Esophagus squamous epithelium (tissue), 5 donors: Measurements from ENCODE around the gene KANTR. TPM values are rescaled to one million over a fixed set of nuclear protein-coding genes. Genes with fewer than 3 reads are reported as not detected.

Source experiments
- DNase-seq: peaks from one replicate; lab custom pipeline; 2025; lab: John Stamatoyannopoulos, UW
- H3K27ac ChIP-seq, 4 donors: fragments of 200-600 bp; sonication (generic); one replicate each; pipeline ENCODE4 v1.5.1; 2016 to 2019; ENCODE audit warnings: mild to moderate bottlenecking in 1 of 4
- H3K27me3 ChIP-seq, 4 donors: fragments of 200-600 bp; sonication (generic); 1 replicate in 3 of 4; 2 replicates in 1 of 4; pipeline versions ENCODE4 v1.5.1 to v1.6.0; 2017 to 2021; ENCODE audit warnings: antibody characterized with exemption in 1 of 4
- H3K36me3 ChIP-seq, 3 donors: fragments of 200-600 bp; sonication (generic); one replicate each; pipeline ENCODE4 v1.5.1; 2016 to 2019
- H3K4me1 ChIP-seq, 3 donors: fragments of 200-600 bp; sonication (generic); one replicate each; pipeline ENCODE4 v1.5.1; 2017 to 2019
- H3K4me3 ChIP-seq, 4 donors: fragments of 200-600 bp; sonication (generic); 1 replicate in 3 of 4; 2 replicates in 1 of 4; pipeline ENCODE4 v1.5.1; 2016 to 2019; ENCODE audit warnings: mild to moderate bottlenecking in 2 of 4, moderate library complexity in 1 of 4
- H3K9me3 ChIP-seq, 3 donors: fragments of 200-600 bp; sonication (generic); one replicate each; pipeline ENCODE4 v1.5.1; 2016 to 2019
- CTCF ChIP-seq, 6 experiments: fragments of 450-650 bp in 4 of 6; fragments of 200-600 bp in 2 of 6; sonication (generic) in 2 of 6; IDR thresholded peaks; one replicate each; pipeline ENCODE4 v1.5.1; 2016 to 2019; ENCODE audit warnings: antibody characterized with exemption in 6 of 6, mild to moderate bottlenecking in 4 of 6, moderate library complexity in 4 of 6
- POLR2A ChIP-seq, 4 donors: fragments of 450-650 bp; IDR thresholded peaks; one replicate each; pipeline ENCODE4 v1.6.1; 2017; ENCODE audit warnings: antibody characterized with exemption in 4 of 4, mild to moderate bottlenecking in 4 of 4, moderate library complexity in 3 of 4
- WGBS, 2 donors: methylation state at CpG; one replicate each; pipeline ENCODE4 v1.1.5; 2018; 5-methylcytosine and 5-hydroxymethylcytosine counted together
- intact Hi-C: fragments of 100-400 bp; cut with DNase I; formaldehyde crosslinking; loops from one replicate; pipeline ENCODE4 v1.15.0; 2022
- total RNA-seq, 4 donors: library from RNA; depleted of rRNA; stranded (reverse); fragments of >200 nt; gene quantifications; one replicate each; pipeline ENCODE4 v1.1.0, GENCODE V29; 2016
- donor health status: DM: yes; HTN: yes; CAD: no.

The KANTR gene
- total RNA-seq, 4 donors from 2014 or later, result 3.5 to 15.6 (median 5.3) TPM

- H3K4me3 ChIP-seq, result no peak overlapping the region
- H3K27me3 ChIP-seq, result no peaks in the 10 kb centered on the region
- peak overlapping the region in 3 of 4 donors; percentile 41 to 93 (median 86) for H3K27ac ChIP-seq
- no peak for TF ChIP-seq CTCF (IDR thresholded peaks at IDR 0.05)
- no peak for TF ChIP-seq POLR2A (IDR thresholded peaks at IDR 0.05)
- DNase-seq, result no peak
- intact Hi-C loops, result no loop called here
- WGBS, 2 donors, result 80% methylated on average over 7 to 17 of the region's 17 CpGs
- H3K4me1 ChIP-seq, result peaks cover 0 to 62% (median 3%) of the 10 kb centered on the region in 3 donors
- no peaks in the 10 kb centered on the region for H3K9me3 ChIP-seq
- H3K36me3 ChIP-seq, result peaks cover 0 to 26% (median 0%) of the 10 kb centered on the region in 3 donors
These were observed 8.2 kb upstream of the KANTR start for GRCh38 chrX:53085661-53086229.

- H3K9me3 ChIP-seq, result no peaks in the 10 kb centered on the region
- no peak for TF ChIP-seq CTCF (IDR thresholded peaks at IDR 0.05)
- TF ChIP-seq POLR2A (IDR thresholded peaks at IDR 0.05), result no peak
- H3K27me3 ChIP-seq, result no peaks in the 10 kb centered on the region
- 33 to 49% methylated on average over 5 to 6 of the region's 6 CpGs for WGBS, 2 donors
- no peak for DNase-seq
- peak overlapping the region in 3 of 4 donors; percentile 86 to 93 (median 88) for H3K27ac ChIP-seq
- intact Hi-C loops, result no loop called here
- peaks cover 0 to 62% (median 3%) of the 10 kb centered on the region in 3 donors for H3K4me1 ChIP-seq
- peaks cover 0 to 26% (median 0%) of the 10 kb centered on the region in 3 donors for H3K36me3 ChIP-seq
- H3K4me3 ChIP-seq, result peak overlapping the region in 1 of 4 donors; percentile 2
These were observed 7.5 kb upstream of the KANTR start for GRCh38 chrX:53086464-53086863.

GRCh38 chrX:53087388-53087831 is 6.5 kb upstream of the KANTR start:
- Histone ChIP-seq H3K27ac (peak overlapping the region in 3 of 4 donors; percentile 86 to 93 (median 88)), H3K9me3 (no peaks in the 10 kb centered on the region), H3K36me3 (peaks cover 0 to 26% (median 0%) of the 10 kb centered on the region in 3 donors), H3K27me3 (no peaks in the 10 kb centered on the region), H3K4me3 (peak overlapping the region in 2 of 4 donors; percentile 1 to 2), H3K4me1 (peaks cover 0 to 62% (median 3%) of the 10 kb centered on the region in 3 donors)
- intact Hi-C loops, result no loop called here
- 55% methylated on average over 3 of the region's 3 CpGs; no CpG with 5 or more reads in 1 of the 2 donors for WGBS, 2 donors
- DNase-seq, result no peak
- TF ChIP-seq POLR2A (IDR thresholded peaks at IDR 0.05) (no peak), CTCF (IDR thresholded peaks at IDR 0.05) (no peak)

- no peak for DNase-seq
- peaks cover 0 to 26% (median 0%) of the 10 kb centered on the region in 3 donors for H3K36me3 ChIP-seq
- H3K27me3 ChIP-seq, result no peaks in the 10 kb centered on the region
- H3K4me1 ChIP-seq, result peaks cover 0 to 62% (median 3%) of the 10 kb centered on the region in 3 donors
- 25 to 70% methylated on average over 20 to 27 of the region's 51 CpGs for WGBS, 2 donors
- TF ChIP-seq CTCF (IDR thresholded peaks at IDR 0.05) (no peak), POLR2A (IDR thresholded peaks at IDR 0.05) (peak in 2 of 4 donors; percentile 31 to 37)
- H3K9me3 ChIP-seq, result no peaks in the 10 kb centered on the region
- peak overlapping the region; percentile 82 to 93 (median 87) for H3K27ac ChIP-seq
- H3K4me3 ChIP-seq, result peak overlapping the region; percentile 31 to 56 (median 39)
- intact Hi-C loops, result no loop called here
These were observed 5.6 kb upstream of the KANTR start for GRCh38 chrX:53088136-53088974.
